ENCODE measurements around the gene KRTAP4-2. TPM values are rescaled to one million over a fixed set of nuclear protein-coding genes. Genes with fewer than 3 reads are reported as not detected.

Gene KRTAP4-2
- total and polyA plus RNA-seq, 10 of the 15 experiments (the other 5 are each of a cell fraction or from before 2014, with no cell fraction given), result not detected

GRCh38 chr17:41144846-41145245 lies 33.2 kb downstream of the KRTAP4-2 start:
- no peak for ATAC-seq
- H3K27ac ChIP-seq (ENCODE audit: control insufficient read depth, insufficient read depth), result no peak overlapping the region
- in situ Hi-C loops (cut with MboI), result no loop called here

More at GRCh38 chr17:41144846-41145245, 33.2 kb downstream of the KRTAP4-2 start:
- ChIA-PET POLR2A (no interaction called here), CTCF (no interaction called here), RAD21 (ENCODE audit: unreplicated experiment) (no interaction called here), SMC1A (ENCODE audit: uncharacterized antibody, unreplicated experiment) (no interaction called here)
- no peaks in the 10 kb centered on the region for H3K79me2 ChIP-seq (ENCODE audit: control insufficient read depth, insufficient read depth, low read length)
- no peaks in the 10 kb centered on the region for H3K27me3 ChIP-seq (replicated peaks in 1 of 2; ENCODE audit: control insufficient read depth in 2 of 2, insufficient read depth in 2 of 2, low read length in 1 of 2)
- H3K9me3 ChIP-seq (replicated peaks; ENCODE audit: control insufficient read depth, insufficient read depth, low read length), result no peaks in the 10 kb centered on the region; the same call in 1 of the 3 replicates
- WGBS (ENCODE audit: insufficient coverage, insufficient replicate concordance, low lambda C conversion rate, missing lambda C conversion rate), result 27% methylated on average over 1 of the region's 1 CpG
- H4K20me1 ChIP-seq (ENCODE audit: control insufficient read depth, insufficient read depth), result no peaks in the 10 kb centered on the region
- H2AFZ ChIP-seq (ENCODE audit: control insufficient read depth, low read depth, low read length), result no peak overlapping the region
- no peaks in the 10 kb centered on the region for H3K4me1 ChIP-seq (ENCODE audit: control insufficient read depth, insufficient read depth, low read length)
- H3K36me3 ChIP-seq (ENCODE audit: control insufficient read depth in 2 of 2, insufficient read depth in 2 of 2, low read length in 1 of 2), result no peaks in the 10 kb centered on the region
- DNase-seq (ENCODE audit: low read depth, low spot score), result no peak
- no TSS peak for BruUV-seq (replicated peaks)
- H3K4me2 ChIP-seq (ENCODE audit: control insufficient read depth, insufficient read depth), result no peak overlapping the region
- H3K4me3 ChIP-seq, result no peak overlapping the region
- no peak for TF ChIP-seq JUND (IDR thresholded peaks at IDR 0.05; ENCODE audit: low read depth, low read length)
- TF ChIP-seq ZBTB4 (CRISPR knock-in tag; IDR thresholded peaks at IDR 0.05), result no peak
- no peak for TF ChIP-seq HSF1 (IDR thresholded peaks at IDR 0.05; ENCODE audit: low read depth, low read length)
- intact Hi-C loops (cut with micrococcal nuclease; ENCODE audit: unreplicated experiment), result no loop called here
- no peak for FAIRE-seq
- no peak overlapping the region for H3K9ac ChIP-seq (ENCODE audit: control insufficient read depth, insufficient read depth, low read length)
